T-helper 2 cell treated with Interferon-gamma antibody and Interleukin-4, amounts not matched to agents 100 ng/mL and 5 ng/mL, for 36 hours (primary cell): Measurements from ENCODE around the gene UBTD1. TPM values are rescaled to one million over a fixed set of nuclear protein-coding genes. Genes with fewer than 3 reads are reported as not detected.
"Not testable (repeated sequence)": the region's sequence is repeated elsewhere in the genome, so short reads cannot be mapped to it uniquely, and the experiment has no call there.

Experiments
- intact Hi-C: fragments of 100-400 bp; cut with micrococcal nuclease; formaldehyde crosslinking; loops from one replicate; pipeline ENCODE4 v1.15.1; 2023
- total RNA-seq: library from RNA; stranded (reverse); gene quantifications from 2 replicates; pipeline ENCODE4 v1.2.3, GENCODE V29; 2022

The UBTD1 gene
- total RNA-seq, 1 donor from 2014 or later: 0.77 TPM

DNA sequence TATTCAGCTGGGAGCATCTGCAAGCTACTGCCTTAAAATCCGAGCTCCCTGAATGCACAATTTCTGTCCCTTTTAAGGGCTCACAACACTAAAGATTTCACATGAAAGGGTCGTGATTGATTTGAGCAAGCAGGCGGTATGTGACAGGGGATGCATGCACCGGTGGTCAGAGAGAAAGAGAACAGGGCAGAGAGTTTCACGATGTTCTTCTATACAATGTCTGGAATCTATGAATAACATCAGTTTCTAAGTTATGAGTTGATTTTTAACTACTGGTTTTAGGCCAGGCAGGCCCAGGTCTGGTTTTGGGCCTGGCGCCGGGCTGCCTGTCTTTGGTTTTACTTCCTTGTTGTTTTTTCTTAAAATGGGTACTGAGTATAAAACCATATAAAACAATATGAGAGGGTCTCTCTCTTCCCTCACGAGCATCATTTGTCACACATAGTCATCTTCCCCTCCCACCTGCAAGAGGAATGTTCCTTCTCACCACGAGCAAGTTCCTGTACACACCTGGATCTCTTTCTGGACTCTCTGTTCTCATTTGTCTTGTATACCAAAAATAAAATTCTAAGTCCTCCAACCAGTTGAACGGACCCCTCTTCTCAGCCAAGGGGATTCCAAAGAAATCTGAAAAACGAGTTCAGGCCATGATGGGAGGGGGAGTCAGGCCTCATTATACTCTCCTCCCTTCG, 62.8 kb downstream of the UBTD1 start:
- intact Hi-C loops: not testable (repeated sequence)

DNA sequence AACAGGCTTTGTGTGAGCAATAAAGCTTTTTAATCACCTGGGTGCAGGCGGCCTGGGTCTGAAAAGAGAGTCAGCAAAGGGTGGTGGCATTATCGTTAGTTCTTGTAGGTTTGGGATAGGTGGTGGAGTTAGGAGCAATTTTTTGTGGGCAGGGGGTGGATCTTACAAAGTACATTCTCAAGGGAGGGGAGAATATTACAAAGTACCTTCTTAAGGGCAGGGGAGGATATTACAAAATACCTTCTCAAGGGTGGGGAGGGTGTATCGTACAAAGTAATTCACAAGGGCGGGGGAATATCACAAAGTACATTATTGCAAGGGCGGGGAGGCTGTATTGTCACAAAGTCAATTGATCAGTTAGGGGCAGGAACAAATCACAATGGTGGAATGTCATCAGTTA, 63.6 kb downstream of the UBTD1 start:
- intact Hi-C loops: not testable (repeated sequence)

DNA sequence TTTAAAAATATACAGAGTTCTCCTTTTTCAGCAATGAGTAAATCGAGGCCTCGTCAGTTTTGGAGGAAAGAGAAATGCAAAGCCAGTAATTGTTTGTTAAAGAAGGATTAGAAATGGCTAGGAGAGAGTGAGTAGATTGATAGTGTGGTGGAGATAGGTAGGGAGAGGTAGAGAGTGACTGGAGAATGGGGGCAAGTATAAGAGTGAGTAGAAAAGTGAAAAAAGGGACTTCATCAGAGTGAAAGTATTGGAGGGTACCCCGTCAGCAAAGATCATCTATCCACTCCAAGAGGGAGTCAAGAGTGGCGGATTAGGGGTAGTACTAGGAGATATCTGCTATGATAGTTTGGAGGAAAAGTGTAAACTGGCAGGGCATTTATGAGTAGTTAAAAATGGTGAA, 64.6 kb downstream of the UBTD1 start:
- intact Hi-C loops: no loop called here

DNA sequence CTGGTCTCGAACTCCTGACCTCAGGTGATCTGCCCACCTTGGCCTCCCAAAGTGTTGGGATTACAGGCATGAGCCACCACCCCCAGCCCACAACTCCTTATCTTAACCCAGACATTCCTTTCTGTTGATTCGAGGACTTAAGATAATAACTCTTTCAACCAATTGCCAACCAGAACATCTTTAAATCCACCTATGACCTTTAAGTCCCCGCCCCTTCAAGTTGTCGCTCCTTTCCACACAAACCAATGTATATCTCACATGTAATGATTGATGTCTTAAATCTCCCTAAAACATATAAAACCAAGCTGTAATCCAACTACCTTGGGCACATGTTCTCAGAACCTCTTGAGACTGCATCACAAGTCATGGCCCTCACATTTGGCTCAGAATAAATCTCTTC, 66.1 kb downstream of the UBTD1 start:
- intact Hi-C loops: no loop called here

DNA sequence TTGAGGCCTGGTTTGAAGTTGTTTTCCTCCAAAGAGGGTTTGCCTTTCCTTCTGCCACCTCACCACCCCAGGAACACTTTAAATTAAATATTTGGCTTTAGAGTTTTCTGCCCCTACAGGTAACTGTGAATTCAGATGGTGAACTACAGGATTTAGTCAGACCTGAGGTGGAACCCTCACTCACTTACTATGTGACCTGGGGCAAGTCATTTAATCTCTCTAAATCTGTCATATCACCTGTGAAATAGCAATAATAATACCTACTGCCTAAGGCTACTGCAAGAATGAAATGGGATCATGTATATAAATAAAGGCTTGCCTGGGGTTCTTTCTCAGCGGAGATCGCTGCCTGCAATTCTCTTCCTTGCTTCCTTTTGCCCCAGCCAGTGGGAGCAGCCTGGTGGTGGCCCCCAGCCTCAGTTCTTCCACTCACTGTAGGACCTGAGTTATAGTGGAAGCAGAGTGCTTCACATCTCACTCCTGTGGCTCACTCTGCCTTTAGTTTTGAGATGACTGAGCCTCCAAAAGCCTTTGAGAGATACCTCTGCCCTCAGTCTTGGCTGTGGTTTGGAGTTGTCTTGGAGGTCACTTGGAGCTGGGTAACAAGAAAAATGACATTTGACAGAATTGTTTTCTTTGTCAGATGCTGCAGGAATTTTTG, 67.7 kb downstream of the UBTD1 start:
- intact Hi-C loops: no loop called here

DNA sequence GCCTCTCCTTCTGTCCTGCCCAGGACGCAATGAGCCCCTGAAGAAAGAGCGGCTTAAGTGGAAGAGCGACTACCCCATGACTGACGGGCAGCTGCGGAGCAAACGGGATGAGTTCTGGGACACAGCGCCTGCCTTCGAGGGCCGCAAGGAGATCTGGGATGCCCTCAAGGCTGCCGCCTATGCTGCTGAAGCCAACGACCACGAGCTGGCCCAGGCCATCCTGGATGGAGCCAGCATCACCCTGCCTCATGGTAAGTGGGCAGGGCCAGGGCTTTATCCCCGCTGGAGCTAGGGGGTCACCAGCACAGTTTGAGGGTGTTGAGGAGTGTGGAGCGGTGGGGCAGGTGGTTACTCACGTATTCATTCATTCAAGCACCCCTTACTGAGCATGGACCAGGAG, 69.2 kb downstream of the UBTD1 start:
- intact Hi-C loops: no loop called here

DNA sequence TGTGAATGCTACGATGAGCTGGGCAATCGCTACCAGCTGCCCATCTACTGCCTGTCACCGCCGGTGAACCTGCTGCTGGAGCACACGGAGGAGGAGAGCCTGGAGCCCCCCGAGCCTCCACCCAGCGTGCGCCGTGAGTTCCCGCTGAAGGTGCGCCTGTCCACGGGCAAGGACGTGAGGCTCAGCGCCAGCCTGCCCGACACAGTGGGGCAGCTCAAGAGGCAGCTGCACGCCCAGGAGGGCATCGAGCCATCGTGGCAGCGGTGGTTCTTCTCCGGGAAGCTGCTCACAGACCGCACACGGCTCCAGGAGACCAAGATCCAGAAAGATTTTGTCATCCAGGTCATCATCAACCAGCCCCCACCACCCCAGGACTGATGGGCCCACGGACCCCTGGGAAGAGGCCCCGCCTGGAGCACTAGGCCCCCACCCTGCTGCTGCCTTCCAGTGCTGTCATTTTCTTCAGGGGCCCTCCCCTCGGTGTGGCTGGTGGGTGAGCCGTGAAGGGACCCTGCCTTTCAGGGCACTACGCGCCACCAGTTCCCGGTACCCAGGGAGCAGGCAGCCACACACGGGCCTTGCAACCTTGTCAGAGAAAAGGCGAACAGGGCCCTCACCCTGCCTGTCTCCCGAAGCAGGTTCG, 71.5 kb downstream of the UBTD1 start:
- intact Hi-C loops: loop anchor here (5.0 kb wide), 1 partner anchor 162 kb away; no protein-coding TSS in a partner anchor

DNA sequence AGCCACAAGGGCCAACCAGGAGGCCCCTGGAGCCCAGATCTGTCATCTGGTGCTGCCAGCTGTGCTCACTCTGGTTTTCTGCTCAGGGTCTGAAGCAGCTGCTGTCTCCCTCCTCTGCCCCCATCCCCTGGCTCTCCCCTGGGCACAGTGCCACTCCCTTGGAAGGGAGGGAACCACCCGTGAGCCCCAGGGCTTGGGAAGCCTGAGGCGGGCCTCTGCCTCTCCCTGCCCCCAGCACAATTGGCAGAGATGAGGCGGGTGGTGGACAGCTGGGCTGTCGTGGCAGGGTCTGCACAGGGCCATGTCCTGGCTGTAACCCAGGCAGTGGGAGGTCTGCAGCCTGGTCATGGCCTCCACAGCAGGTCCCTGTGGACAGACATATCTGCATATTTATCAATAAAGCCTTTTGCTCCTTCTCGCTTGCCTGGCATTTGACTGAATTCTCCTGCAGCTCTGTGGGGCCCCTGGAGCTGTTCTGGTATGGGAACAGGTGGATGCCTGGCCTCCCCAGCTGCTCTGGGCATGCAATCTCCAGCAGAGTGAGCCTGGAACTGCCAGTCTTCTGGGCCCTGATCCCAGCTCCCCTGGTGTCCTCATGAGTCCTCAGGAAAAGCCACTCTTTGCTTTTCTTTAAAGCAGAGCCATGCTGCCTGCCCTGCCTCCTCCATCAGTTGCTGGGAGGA, 72.2 kb downstream of the UBTD1 start:
- intact Hi-C loops: loop anchor here (5.0 kb wide), 1 partner anchor 161 kb away; no protein-coding TSS in a partner anchor

DNA sequence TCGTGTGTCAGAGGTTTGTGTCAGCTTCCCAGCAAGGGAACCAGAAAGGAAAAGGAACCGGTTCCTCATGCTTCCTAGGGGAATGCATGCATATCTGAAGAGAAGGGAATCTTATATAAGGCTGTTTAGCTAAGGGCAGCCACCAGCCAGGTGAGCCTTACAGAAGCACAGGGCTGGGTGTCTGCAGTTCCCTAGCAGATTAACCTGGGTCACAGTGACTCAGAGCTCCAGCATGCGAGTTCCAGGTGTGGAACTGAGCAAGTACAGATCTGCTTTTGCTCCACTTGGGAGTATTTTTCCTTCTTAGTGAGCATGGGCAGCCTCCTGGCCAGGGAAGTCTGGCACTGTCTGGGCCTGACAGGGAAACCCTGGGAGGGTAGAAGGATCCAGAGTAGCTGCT, 72.9 kb downstream of the UBTD1 start:
- intact Hi-C loops: loop anchor here (1.0 to 5.0 kb wide), 2 partner anchors 41 to 161 kb away; no protein-coding TSS in a partner anchor

DNA sequence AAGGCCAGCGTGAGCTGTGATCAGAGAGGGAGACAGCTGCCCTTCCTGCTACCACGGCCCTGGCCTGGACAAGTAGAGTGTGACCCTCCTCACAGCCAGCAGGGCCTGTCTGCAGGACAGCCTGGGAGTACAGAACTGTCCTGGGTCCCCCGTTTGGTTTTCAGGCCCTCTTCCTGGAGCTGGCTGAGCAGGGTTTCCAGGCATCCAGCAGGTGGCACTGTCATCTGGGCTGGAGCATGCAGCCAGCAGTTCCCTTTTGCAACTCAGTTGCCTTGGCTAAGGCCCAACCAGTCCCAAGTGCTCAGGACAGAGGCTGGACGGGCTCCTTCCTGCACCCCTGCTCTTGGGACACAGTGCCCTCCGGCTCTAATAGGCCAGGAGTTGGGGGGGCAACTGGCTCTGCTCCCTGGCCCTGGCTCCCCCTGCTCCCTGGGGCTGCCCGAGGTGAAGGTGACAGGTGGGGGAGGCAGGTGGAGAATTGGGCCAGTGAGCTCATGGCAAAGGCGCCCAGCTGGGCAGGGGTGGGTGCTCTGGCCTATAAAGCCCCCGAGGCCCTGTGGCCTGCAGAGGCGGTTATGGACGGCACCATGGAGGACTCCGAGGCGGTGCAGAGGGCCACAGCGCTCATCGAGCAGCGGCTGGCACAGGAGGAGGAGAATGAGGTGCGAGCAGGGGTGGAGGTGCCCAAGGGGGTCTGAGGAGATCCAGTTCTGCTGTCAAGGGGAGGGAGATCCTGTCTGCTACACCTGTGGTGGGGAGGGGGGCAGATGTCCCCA, 73.7 kb downstream of the UBTD1 start, which contains the start of gene ANKRD2:
TSS of gene ANKRD2 (plus strand) at position 566 of the 776 bp plus-strand sequence. CDS start at position 576, 10 bp downstream.
- intact Hi-C loops: loop anchor here (1.0 to 5.0 kb wide), 2 partner anchors 40 to 160 kb away; no protein-coding TSS in a partner anchor

DNA sequence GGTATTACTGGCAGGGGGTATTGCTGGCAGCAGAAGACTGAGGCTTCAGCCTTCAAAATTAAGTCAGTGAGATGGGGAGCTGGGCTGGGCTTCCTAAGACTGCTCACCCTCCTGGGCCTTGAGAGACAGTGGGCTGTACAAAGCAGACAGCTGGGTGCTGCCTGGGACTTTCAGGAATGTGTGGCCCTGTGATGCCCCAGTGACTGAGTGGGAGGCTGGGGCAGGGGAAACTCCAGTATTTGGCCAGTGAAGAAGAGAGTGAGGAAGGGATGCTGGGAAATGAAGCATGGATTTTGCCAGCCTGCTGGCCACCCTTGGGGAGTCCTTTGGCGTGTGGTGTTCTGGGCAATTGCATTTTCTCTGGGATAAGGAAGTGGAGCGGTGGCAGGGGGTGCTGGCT, 74.3 kb downstream of the UBTD1 start:
- intact Hi-C loops: loop anchor here (5.0 kb wide), 1 partner anchor 159 kb away; no protein-coding TSS in a partner anchor

DNA sequence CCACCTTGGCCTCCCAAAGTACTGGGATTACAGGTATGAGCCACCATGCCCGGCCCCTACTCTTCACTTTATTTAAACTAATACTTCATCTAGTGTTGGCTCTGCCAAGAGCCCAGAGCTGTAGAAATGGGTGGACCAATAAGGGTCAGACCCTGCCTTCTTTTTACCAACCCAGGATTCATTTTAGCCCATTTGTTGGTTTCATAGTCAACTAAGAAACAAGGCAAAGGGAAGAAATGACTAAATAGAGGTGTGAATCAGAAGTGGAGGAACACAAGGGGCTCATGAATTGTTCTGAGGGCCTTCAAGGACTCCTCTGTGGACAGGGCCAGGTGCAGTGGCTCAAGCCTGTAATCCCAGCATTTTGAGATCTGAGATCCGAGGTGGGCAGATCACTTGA, 74.9 kb downstream of the UBTD1 start:
- intact Hi-C loops: loop anchor here (5.0 kb wide), 1 partner anchor 159 kb away; no protein-coding TSS in a partner anchor

DNA sequence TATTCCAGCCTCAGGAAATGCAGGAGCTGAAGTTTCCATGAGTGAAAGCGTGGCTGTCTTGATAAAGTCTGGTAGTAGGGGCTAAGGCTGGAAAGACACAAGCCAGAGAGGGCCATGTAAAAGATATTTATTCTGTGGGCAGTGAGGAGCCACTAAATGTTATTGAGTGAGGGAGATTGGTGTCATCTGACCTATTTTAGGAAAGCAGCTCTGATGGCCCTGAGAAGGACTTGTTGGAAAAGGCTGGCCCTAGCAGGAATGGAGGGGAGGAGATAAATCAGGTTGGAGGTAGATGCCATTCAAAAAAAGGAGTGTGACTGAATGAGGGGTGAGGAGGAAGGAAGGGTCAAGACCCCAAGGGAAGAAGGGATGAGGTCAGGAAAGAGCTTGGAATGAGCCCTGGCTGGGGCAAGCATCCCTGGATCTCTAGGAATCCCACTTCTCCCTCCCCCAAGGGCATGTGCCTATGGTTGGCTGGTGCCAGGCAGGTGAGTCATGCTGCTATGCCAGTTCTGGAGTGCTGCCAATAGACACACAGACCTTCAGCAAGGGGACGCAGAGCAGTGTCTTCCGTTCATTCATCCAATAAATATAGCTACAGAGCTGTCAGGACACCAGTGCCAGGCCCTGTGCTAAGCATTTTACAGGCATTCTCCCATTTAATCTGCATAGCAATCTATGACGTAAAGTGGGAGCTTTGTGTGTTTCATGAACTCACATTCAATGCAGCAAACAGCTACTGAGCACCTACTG, 75.8 kb downstream of the UBTD1 start:
- intact Hi-C loops: loop anchor here (5.0 kb wide), 1 partner anchor 158 kb away; no protein-coding TSS in a partner anchor

DNA sequence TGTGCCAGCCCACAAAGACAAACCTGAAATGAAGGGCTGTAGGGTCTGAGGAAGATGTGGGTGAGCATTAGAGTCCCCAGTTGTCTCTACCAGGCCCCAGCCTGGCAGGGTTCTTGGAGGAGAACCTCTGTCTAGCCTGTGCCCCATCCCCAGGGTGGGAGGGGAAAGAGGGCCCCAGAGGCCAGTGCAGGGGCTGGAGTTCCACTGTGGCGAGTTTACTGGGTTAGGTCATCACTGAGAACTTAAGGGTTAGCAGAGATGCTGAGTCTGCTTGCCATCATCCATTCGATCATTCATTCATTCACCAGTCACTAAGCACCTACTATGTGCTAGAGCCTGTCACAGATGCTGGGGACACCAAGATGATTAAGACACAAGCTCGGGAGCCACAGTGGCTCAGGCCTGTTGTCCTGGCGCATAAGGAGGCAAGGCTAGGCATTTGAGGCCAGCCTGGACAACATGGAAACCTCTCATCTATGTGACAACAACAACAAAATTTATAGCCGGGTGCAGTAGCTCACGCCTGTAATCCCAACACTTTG, 76.5 kb downstream of the UBTD1 start:
- intact Hi-C loops: no loop called here

DNA sequence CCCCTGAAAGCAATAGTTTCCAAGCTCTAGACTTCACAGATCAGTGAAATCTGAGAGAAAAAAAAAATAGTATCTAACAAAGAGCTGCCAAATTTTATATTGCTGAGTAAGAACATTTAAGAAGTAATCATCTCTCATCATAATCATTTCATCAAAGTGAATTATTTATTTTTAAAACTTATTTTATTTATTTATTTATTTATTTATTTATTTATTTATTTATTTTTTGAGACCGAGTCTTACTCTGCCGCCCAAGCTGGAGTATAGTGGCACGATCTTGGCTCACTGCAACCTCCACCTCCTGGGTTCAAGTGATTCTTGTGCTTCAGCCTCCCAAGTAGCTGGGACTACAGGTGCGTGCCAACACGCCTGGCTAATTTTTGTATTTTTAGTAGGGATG, 77.8 kb downstream of the UBTD1 start:
- intact Hi-C loops: not testable (repeated sequence)

DNA sequence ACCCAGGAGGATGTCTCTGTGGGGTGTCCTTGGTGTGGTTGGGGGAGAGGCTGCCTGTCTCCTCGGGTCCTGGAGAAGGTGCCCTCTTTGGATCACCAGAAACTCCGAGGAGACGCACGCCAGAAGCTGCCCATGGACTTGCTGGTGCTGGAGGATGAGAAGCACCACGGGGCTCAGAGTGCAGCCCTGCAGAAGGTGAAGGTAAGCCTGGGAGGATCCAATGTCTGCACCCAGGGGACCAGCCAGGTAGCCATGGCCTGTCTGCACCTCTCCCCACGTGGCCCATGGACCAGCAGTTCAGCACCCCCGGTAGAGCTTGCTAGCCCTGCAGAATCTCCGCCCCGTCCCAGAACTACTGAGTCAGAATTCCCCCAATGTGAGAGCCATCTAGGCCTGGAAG, 79.0 kb downstream of the UBTD1 start:
- intact Hi-C loops: no loop called here

DNA sequence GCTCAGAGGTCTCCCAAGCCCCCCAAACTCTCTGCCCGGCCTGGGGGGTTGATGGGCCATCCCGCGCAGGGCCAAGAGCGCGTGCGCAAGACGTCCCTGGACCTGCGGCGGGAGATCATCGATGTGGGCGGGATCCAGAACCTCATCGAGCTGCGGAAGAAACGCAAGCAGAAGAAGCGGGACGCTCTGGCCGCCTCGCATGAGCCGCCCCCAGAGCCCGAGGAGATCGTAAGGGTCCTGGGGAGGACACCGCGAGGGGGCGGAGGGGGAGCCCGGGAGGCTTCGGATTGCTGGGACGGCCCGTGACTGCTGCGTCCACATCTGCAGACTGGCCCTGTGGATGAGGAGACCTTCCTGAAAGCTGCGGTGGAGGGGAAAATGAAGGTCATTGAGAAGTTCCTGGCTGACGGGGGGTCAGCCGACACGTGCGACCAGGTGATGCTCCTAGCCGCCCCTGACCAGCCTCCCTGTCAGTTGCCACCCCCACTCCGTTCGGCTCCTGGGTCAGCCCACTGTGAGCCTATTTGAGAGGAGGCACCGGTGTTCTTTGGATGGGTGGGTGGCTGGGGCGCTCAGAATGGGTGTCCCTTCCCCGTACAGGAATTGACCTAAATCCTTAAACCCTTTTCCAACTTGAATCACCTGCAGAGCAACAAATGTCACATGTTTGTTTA, 79.6 kb downstream of the UBTD1 start:
- intact Hi-C loops: no loop called here

DNA sequence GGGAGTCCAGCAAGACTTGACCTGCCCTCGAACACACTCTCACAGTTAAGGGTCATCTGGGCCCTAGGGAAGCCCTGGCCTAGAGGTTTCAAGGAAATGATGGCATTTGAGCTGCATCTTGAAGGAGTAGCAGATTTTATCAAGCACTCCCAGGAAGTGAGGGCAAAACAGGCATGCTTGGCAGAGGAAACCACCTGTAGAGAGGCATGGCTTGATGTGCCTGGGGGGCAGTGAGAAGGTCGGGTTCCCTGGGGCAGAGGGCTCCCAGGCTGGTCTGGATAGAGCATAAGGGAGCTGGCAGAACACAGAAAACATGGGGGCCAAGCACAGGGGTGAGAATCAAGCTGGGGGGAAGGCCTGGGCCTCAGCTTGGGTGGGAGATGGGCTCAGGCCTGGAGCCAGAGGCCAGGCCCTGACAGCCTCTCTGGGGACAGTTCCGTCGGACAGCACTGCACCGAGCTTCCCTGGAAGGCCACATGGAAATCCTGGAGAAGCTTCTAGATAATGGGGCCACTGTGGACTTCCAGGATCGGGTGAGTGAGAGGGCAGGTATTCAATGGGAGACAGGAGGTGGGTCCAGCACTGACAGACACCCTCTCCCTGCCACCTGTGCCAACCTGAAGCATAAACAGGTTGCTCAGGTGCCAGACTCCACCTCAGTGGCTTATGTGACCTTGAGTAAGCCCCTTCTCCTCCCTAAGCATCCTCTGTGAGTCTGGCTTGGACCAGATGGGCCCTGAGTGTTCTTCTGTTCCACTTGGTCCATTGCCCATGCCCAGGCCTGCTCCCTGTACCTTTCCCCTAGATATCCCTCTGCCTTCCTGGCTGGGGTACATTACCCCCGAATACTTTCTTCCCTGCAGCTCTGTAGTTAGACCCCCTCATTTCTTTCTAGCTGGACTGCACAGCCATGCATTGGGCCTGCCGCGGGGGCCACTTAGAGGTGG, 82.0 kb downstream of the UBTD1 start:
- intact Hi-C loops: no loop called here
